HepG2 (cell line): ENCODE measurements around the gene ALG5. TPM values are rescaled to one million over a fixed set of nuclear protein-coding genes. Genes with fewer than 3 reads are reported as not detected.

ENCODE experiments used
- ATAD3A ChIP-seq: sonication (generic); formaldehyde crosslinking; IDR thresholded peaks from 2 replicates; pipeline ENCODE4 v1.4.0; 2020; ENCODE audit warnings: missing genetic modification reagents
- E2F1 ChIP-seq: sonication (generic); formaldehyde crosslinking; IDR thresholded peaks from 2 replicates; pipeline ENCODE4 v1.5.0; 2020; ENCODE audit warnings: missing genetic modification reagents
- FOXP4 ChIP-seq: sonication (generic); formaldehyde crosslinking; IDR thresholded peaks from 2 replicates; pipeline ENCODE4 v1.4.0; 2020; ENCODE audit warnings: missing genetic modification reagents
- GPBP1L1 ChIP-seq: sonication (generic); formaldehyde crosslinking; IDR thresholded peaks from 2 replicates; pipeline ENCODE4 v1.5.0; 2020; ENCODE audit warnings: mild to moderate bottlenecking, missing genetic modification reagents
- GTF3A ChIP-seq: sonication (generic); formaldehyde crosslinking; conservative IDR thresholded peaks from 2 replicates; pipeline ENCODE4 v1.4.0; 2020; ENCODE audit warnings: mild to moderate bottlenecking, missing genetic modification reagents
- MTA1 ChIP-seq: sonication (generic); formaldehyde crosslinking; IDR thresholded peaks from 2 replicates; pipeline ENCODE4 v1.4.0; 2020; ENCODE audit warnings: missing genetic modification reagents, mild to moderate bottlenecking, borderline replicate concordance
- NR2F1 ChIP-seq, 2 experiments: fragments of 450-650 bp in 1 of 2; formaldehyde crosslinking in 1 of 2; IDR thresholded peaks; 2 replicates each; pipeline versions ENCODE4 v1.5.0 to v1.6.1; 2016 to 2020; ENCODE audit warnings: mild to moderate bottlenecking in 1 of 2, missing compliant biosample characterization in 1 of 2, missing genetic modification reagents in 1 of 2, moderate library complexity in 1 of 2
- SMAD3 ChIP-seq: sonication (generic); formaldehyde crosslinking; IDR thresholded peaks from 2 replicates; pipeline ENCODE4 v1.4.0; 2020; ENCODE audit warnings: missing genetic modification reagents
- YEATS4 ChIP-seq: sonication (generic); formaldehyde crosslinking; IDR thresholded peaks from 2 replicates; pipeline ENCODE4 v1.4.0; 2020; ENCODE audit warnings: missing genetic modification reagents, borderline replicate concordance
- ZNF326 ChIP-seq: sonication (generic); formaldehyde crosslinking; IDR thresholded peaks from 2 replicates; pipeline ENCODE4 v1.4.0; 2020; ENCODE audit warnings: missing genetic modification reagents, borderline replicate concordance
- ZNF383 ChIP-seq: sonication (generic); formaldehyde crosslinking; IDR thresholded peaks from 2 replicates; pipeline ENCODE4 v1.4.0; 2020; ENCODE audit warnings: missing genetic modification reagents, mild to moderate bottlenecking, borderline replicate concordance
- ZNF567 ChIP-seq: sonication (generic); formaldehyde crosslinking; IDR thresholded peaks from 2 replicates; pipeline ENCODE4 v1.8.1; 2023; ENCODE audit warnings: mild to moderate bottlenecking, missing genetic modification reagents, borderline replicate concordance
- ZNF674 ChIP-seq: sonication (generic); formaldehyde crosslinking; IDR thresholded peaks from 2 replicates; pipeline ENCODE4 v1.5.0; 2020; ENCODE audit warnings: low read depth, mild to moderate bottlenecking, missing genetic modification reagents
- ZNF766 ChIP-seq: sonication (generic); formaldehyde crosslinking; IDR thresholded peaks from 2 replicates; pipeline ENCODE4 v1.5.0; 2020; ENCODE audit warnings: missing genetic modification reagents, borderline replicate concordance
- ZNF781 ChIP-seq: sonication (generic); formaldehyde crosslinking; IDR thresholded peaks from 2 replicates; pipeline ENCODE4 v1.5.1; 2020; ENCODE audit warnings: borderline replicate concordance, mild to moderate bottlenecking, missing genetic modification reagents; ENCODE audit errors: not compliant biosample characterization
- ZSCAN9 ChIP-seq: IDR thresholded peaks from 2 replicates; pipeline ENCODE4 v1.6.1; 2016; ENCODE audit warnings: borderline replicate concordance
- polyA plus RNA-seq, 8 experiments: library from polyadenylated mRNA; depleted of rRNA in 3 of 8; stranded (reverse) in 7 of 8; unstranded in 1 of 8; fragments of >200 nt; fragmentation: Illumina TruSeq in 4 of 8; extraction: Trizol in 4 of 8; gene quantifications; 2 replicates each; pipeline versions ENCODE4 v1.2.1 to v1.2.3, GENCODE V29; 2011 to 2016; ENCODE audit warnings: low read depth in 4 of 8, missing spikeins in 1 of 8, mixed read lengths in 1 of 8; ENCODE audit not compliant: insufficient read depth in 1 of 8
- total RNA-seq, 5 experiments: library from RNA; depleted of rRNA; stranded (reverse); fragments of >200 nt; fragmentation: Illumina TruSeq; extraction: Trizol; gene quantifications; 2 replicates each; pipeline ENCODE4 v1.2.3, GENCODE V29; 2016; ENCODE audit warnings: low read depth in 1 of 5
- TF ChIP-seq, protein P1 (sequence below): sonication (generic); formaldehyde crosslinking; IDR thresholded peaks from 2 replicates; pipeline ENCODE4 v1.5.0; 2020; ENCODE audit warnings: mild to moderate bottlenecking, missing genetic modification reagents
- TF ChIP-seq, protein P2 (sequence below): IDR thresholded peaks from 2 replicates; pipeline ENCODE4 v1.6.1; 2016

The ALG5 gene
- total and polyA plus RNA-seq, 2 of the 13 experiments (the other 11 are each of a cell fraction or from before 2014, with no cell fraction given) = 27.8 to 51.1 TPM

DNA sequence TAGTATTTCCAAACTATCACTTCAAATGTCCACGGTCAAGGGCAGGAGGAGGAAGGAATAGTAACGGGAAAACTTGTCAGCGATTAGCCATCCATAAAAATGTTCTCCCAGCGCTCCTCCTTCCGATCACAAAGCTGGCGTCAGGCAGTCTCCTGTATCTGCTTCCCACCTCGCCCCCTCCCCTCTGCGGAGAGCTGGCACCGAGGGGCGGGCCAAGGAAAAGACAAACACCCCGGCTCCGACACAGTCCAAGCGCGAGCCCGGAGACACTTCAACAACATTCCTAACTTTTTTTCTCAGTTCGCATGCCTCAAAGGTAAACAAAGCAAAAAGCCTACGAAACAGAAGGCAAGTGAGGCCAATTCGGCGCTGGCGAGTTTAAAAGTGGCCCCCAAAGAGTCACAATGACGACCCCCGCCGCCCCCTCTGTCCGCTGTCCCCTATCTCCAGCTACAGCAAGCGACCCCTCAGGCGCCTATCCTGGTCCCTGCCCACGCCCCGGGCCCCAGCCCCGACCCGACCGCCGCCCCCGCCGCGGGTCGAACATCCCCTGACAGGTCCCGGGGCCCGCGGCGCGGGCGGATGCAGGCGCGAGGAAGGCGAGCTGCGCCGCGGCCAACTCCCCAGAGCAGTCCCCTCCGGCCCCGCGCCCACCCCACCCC lies 79.8 kb downstream of the ALG5 start (continued):
- no peak for TF ChIP-seq ZNF781
- no peak for TF ChIP-seq ZNF567
- no peak for TF ChIP-seq ZNF383 (CRISPR knock-in tag)
- no peak for TF ChIP-seq ZNF326
- TF ChIP-seq ZNF766 (CRISPR knock-in tag) = no peak
- no peak for TF ChIP-seq E2F1 (CRISPR knock-in tag)
- no peak for TF ChIP-seq NR2F1 (CRISPR knock-in tag; IDR thresholded peaks at IDR 0.05)
- peak; percentile 40; the same call in 1 of the 2 replicates for TF ChIP-seq FOXP4 (CRISPR knock-in tag)
- no peak for TF ChIP-seq GPBP1L1
- TF ChIP-seq, protein P1, sequence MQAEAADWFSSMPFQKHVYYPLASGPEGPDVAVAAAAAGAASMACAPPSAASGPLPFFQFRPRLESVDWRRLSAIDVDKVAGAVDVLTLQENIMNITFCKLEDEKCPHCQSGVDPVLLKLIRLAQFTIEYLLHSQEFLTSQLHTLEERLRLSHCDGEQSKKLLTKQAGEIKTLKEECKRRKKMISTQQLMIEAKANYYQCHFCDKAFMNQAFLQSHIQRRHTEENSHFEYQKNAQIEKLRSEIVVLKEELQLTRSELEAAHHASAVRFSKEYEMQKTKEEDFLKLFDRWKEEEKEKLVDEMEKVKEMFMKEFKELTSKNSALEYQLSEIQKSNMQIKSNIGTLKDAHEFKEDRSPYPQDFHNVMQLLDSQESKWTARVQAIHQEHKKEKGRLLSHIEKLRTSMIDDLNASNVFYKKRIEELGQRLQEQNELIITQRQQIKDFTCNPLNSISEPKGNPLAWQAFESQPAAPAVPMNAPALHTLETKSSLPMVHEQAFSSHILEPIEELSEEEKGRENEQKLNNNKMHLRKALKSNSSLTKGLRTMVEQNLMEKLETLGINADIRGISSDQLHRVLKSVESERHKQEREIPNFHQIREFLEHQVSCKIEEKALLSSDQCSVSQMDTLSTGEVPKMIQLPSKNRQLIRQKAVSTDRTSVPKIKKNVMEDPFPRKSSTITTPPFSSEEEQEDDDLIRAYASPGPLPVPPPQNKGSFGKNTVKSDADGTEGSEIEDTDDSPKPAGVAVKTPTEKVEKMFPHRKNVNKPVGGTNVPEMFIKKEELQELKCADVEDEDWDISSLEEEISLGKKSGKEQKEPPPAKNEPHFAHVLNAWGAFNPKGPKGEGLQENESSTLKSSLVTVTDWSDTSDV = no peak
- no peak for TF ChIP-seq ZNF674 (CRISPR knock-in tag)
- TF ChIP-seq, protein P2, sequence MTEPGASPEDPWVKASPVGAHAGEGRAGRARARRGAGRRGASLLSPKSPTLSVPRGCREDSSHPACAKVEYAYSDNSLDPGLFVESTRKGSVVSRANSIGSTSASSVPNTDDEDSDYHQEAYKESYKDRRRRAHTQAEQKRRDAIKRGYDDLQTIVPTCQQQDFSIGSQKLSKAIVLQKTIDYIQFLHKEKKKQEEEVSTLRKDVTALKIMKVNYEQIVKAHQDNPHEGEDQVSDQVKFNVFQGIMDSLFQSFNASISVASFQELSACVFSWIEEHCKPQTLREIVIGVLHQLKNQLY (CRISPR knock-in tag) = peak; percentile 17; the same call in 1 of the 2 replicates
- 0 out of 2 replicates have a peak, but pooled peaks have one; percentile 24 for TF ChIP-seq SMAD3
- TF ChIP-seq ATAD3A (CRISPR knock-in tag) = no peak
- peak; percentile 48; the same call in 1 of the 2 replicates for TF ChIP-seq MTA1 (CRISPR knock-in tag)
- no peak for TF ChIP-seq ZSCAN9 (CRISPR knock-in tag)
- no peak for TF ChIP-seq GTF3A (CRISPR knock-in tag)
- TF ChIP-seq YEATS4 = peak; percentile 31; the same call in 1 of the 2 replicates
